Colonic mucosa (tissue), 4 donors: ENCODE results near the gene ELFN2. TPM values are rescaled to one million over a fixed set of nuclear protein-coding genes. Genes with fewer than 3 reads are reported as not detected.
A peak's percentile ranks its signal among the peaks of the same experiment; 100 is the strongest.
"Not testable (repeated sequence)": the region's sequence is repeated elsewhere in the genome, so short reads cannot be mapped to it uniquely, and the experiment has no call there.

Experiments
- DNase-seq: peaks from one replicate; pipeline ENCODE4 v3.0.0-alpha.2; 2020
- H3K27ac ChIP-seq: fragments of 200-600 bp; one replicate; pipeline ENCODE4 v1.8.0; 2021
- H3K27me3 ChIP-seq: fragments of 200-600 bp; one replicate; pipeline ENCODE4 v1.8.0; 2021
- H3K36me3 ChIP-seq: fragments of 200-600 bp; one replicate; pipeline ENCODE4 v1.8.0; 2021
- H3K4me1 ChIP-seq: fragments of 200-600 bp; one replicate; pipeline ENCODE4 v1.8.0; 2021; ENCODE audit warnings: mild to moderate bottlenecking
- H3K4me3 ChIP-seq: fragments of 200-600 bp; one replicate; pipeline ENCODE4 v1.8.0; 2021
- H3K9ac ChIP-seq, 2 donors: one replicate each; pipeline ENCODE4 v1.7.0; 2013; ENCODE audit warnings: control low read depth in 2 of 2, low read depth in 2 of 2, low read length in 2 of 2
- H3K9me3 ChIP-seq: fragments of 200-600 bp; one replicate; pipeline ENCODE4 v1.8.0; 2021
- CTCF ChIP-seq: fragments of 200-600 bp; IDR thresholded peaks from one replicate; pipeline ENCODE4 v1.8.0; 2022; ENCODE audit warnings: antibody characterized with exemption, mild to moderate bottlenecking
- intact Hi-C: fragments of 100-400 bp; cut with DNase I; formaldehyde crosslinking; loops from one replicate; pipeline ENCODE4 v1.14.1; 2022
- total RNA-seq, 2 donors: library from RNA; stranded (reverse); fragmentation: NEBNext Ultra II Directional in 1 of 2; extraction: Animal tissue kit (Norgen Biotek cat#: 25700) in 1 of 2; gene quantifications; one replicate each; pipeline ENCODE4 v1.2.1, GENCODE V29; 2021
- donor health status: healthy.
- donor health status: DM: no; HTN: no; CAD: no.
- donor health status: DM: no; HTN: no; CAD: no.

The ELFN2 gene
- total RNA-seq, 2 donors from 2014 or later, result 0.07 to 0.21 TPM

GRCh38 chr22:37472418-37473006, 45.2 kb upstream of the ELFN2 start:
- peak; percentile 53 for DNase-seq
- intact Hi-C loops, result no loop called here
- no peaks in the 10 kb centered on the region for H3K36me3 ChIP-seq
- TF ChIP-seq CTCF, result peak; percentile 48
- no peak overlapping the region for H3K4me3 ChIP-seq
- no peaks in the 10 kb centered on the region for H3K27me3 ChIP-seq
- H3K4me1 ChIP-seq, result no peaks in the 10 kb centered on the region
- no peak overlapping the region for H3K9ac ChIP-seq
- H3K27ac ChIP-seq, result no peak overlapping the region
- no peaks in the 10 kb centered on the region for H3K9me3 ChIP-seq

GRCh38 chr22:37471727-37472417, 44.6 kb upstream of the ELFN2 start:
- no peaks in the 10 kb centered on the region for H3K9me3 ChIP-seq
- intact Hi-C loops, result no loop called here
- no peak for TF ChIP-seq CTCF
- H3K36me3 ChIP-seq, result no peaks in the 10 kb centered on the region
- H3K9ac ChIP-seq, result no peak overlapping the region
- no peak overlapping the region for H3K27ac ChIP-seq
- H3K4me3 ChIP-seq, result no peak overlapping the region
- DNase-seq, result no peak
- H3K4me1 ChIP-seq, result no peaks in the 10 kb centered on the region
- H3K27me3 ChIP-seq, result no peaks in the 10 kb centered on the region

GRCh38 chr22:37470087-37470445, 42.8 kb upstream of the ELFN2 start:
- Histone ChIP-seq H3K27ac (no peak overlapping the region), H3K36me3 (peaks cover 6% of the 10 kb centered on the region), H3K9me3 (no peaks in the 10 kb centered on the region), H3K4me1 (no peaks in the 10 kb centered on the region), H3K27me3 (no peaks in the 10 kb centered on the region), H3K4me3 (no peak overlapping the region), H3K9ac (no peak overlapping the region)
- TF ChIP-seq CTCF, result no peak
- no peak for DNase-seq
- intact Hi-C loops, result no loop called here

GRCh38 chr22:37469416-37470086, 42.3 kb upstream of the ELFN2 start:
- peaks cover 6% of the 10 kb centered on the region for H3K36me3 ChIP-seq
- no peaks in the 10 kb centered on the region for H3K4me1 ChIP-seq
- no peak for DNase-seq
- H3K27ac ChIP-seq, result no peak overlapping the region
- no peak for TF ChIP-seq CTCF
- H3K4me3 ChIP-seq, result no peak overlapping the region
- intact Hi-C loops, result no loop called here
- H3K9ac ChIP-seq, result no peak overlapping the region
- H3K27me3 ChIP-seq, result no peaks in the 10 kb centered on the region
- H3K9me3 ChIP-seq, result no peaks in the 10 kb centered on the region

GRCh38 chr22:37468201-37468695, 41.0 kb upstream of the ELFN2 start:
- H3K4me1 ChIP-seq, H3K9me3 ChIP-seq, H3K36me3 ChIP-seq, DNase-seq, H3K27ac ChIP-seq, H3K4me3 ChIP-seq, H3K27me3 ChIP-seq, intact Hi-C loops, H3K9ac ChIP-seq: not testable (repeated sequence)
